ENCODE data around the gene UBE2H.
A peak's percentile ranks its signal among the peaks of the same experiment; 100 is the strongest.

Gene UBE2H

GRCh38 chr7:129801882-129802281 is 150.9 kb downstream of the UBE2H start:
- Histone ChIP-seq H3F3A (ENCODE audit: insufficient read depth, low read length) (no peaks in the 10 kb centered on the region), H3K27me3 (replicated peaks; ENCODE audit: insufficient read depth, low read length) (no peaks in the 10 kb centered on the region), H3K4me2 (ENCODE audit: low read depth, low read length) (no peak overlapping the region), H2AFZ (ENCODE audit: low read length) (no peak overlapping the region), H3K79me2 (ENCODE audit: low read length) (no peaks in the 10 kb centered on the region), H3K4me1 (ENCODE audit: low read length) (no peaks in the 10 kb centered on the region), H3K9me2 (replicated peaks; ENCODE audit: insufficient read depth, low read length) (no peaks in the 10 kb centered on the region), H3K27ac (ENCODE audit: low read length) (no peak overlapping the region), H3K4me3 (ENCODE audit: low read length) (no peak overlapping the region), H3K9me3 (replicated peaks; ENCODE audit: insufficient read depth, low read length) (no peaks in the 10 kb centered on the region), H3K36me3 (replicated peaks; ENCODE audit: insufficient read depth, low read length) (no peaks in the 10 kb centered on the region), H3K9ac (ENCODE audit: low read length) (no peak overlapping the region), H4K20me1 (ENCODE audit: insufficient read depth, low read length) (no peaks in the 10 kb centered on the region)
- peak; percentile 33 for DNase-seq
- TF ChIP-seq EZH2phosphoT487 (IDR thresholded peaks at IDR 0.05; ENCODE audit: low read length) (no peak), CTCF (IDR thresholded peaks at IDR 0.05; ENCODE audit: low read length) (no peak), EZH2 (optimal IDR thresholded peaks at IDR 0.05; ENCODE audit: low read depth, low read length) (no peak)

GRCh38 chr7:129800901-129801300 is 151.9 kb downstream of the UBE2H start:
- Histone ChIP-seq H3K4me1 (ENCODE audit: low read length) (no peaks in the 10 kb centered on the region), H2AFZ (ENCODE audit: low read length) (no peak overlapping the region), H3K4me2 (ENCODE audit: low read depth, low read length) (no peak overlapping the region), H3K9ac (ENCODE audit: low read length) (no peak overlapping the region), H3K9me3 (replicated peaks; ENCODE audit: insufficient read depth, low read length) (no peaks in the 10 kb centered on the region), H4K20me1 (ENCODE audit: insufficient read depth, low read length) (no peaks in the 10 kb centered on the region), H3K9me2 (replicated peaks; ENCODE audit: insufficient read depth, low read length) (no peaks in the 10 kb centered on the region), H3K4me3 (ENCODE audit: low read length) (no peak overlapping the region), H3F3A (ENCODE audit: insufficient read depth, low read length) (no peaks in the 10 kb centered on the region), H3K36me3 (replicated peaks; ENCODE audit: insufficient read depth, low read length) (no peaks in the 10 kb centered on the region), H3K79me2 (ENCODE audit: low read length) (no peaks in the 10 kb centered on the region), H3K27me3 (replicated peaks; ENCODE audit: insufficient read depth, low read length) (no peaks in the 10 kb centered on the region), H3K27ac (ENCODE audit: low read length) (no peak overlapping the region)
- no peak for DNase-seq
- TF ChIP-seq EZH2phosphoT487 (IDR thresholded peaks at IDR 0.05; ENCODE audit: low read length) (no peak), EZH2 (optimal IDR thresholded peaks at IDR 0.05; ENCODE audit: low read depth, low read length) (no peak), CTCF (IDR thresholded peaks at IDR 0.05; ENCODE audit: low read length) (no peak)

DNA sequence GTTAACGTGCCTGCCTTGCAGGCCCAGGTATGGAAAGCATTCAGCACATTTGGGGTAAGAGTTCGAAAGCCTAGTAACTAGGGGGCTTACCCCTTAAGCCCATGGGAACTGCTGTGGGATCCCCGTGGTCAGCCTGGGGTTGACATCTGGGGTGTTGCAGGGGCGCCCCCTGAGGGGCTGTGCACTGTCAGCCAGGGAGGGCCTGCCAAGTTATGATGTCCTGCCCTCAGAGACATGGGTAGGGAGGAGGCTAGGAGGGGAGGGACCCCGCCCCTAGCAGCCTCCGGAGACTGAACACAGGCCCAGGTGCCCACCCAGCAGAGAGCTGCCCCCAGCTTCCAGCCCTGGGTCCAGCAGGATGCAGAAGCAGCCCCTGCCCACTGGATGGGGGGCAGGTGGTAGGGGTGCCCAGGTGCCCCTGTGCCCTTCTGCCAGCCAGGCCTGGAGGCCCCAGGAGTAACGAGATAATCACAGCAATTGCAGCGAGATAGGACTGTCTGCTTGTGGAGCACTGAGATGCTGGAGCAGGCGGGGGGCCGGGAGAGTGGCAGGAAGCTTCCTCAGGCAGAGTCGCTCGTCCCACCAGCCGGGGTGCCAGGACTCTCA is 153.3 kb downstream of the UBE2H start:
- no peak overlapping the region for H3K27ac ChIP-seq (ENCODE audit: low read length)
- no peaks in the 10 kb centered on the region for H3K9me3 ChIP-seq (replicated peaks; ENCODE audit: insufficient read depth, low read length)
- no peaks in the 10 kb centered on the region for H3K4me1 ChIP-seq (ENCODE audit: low read length)
- TF ChIP-seq EZH2phosphoT487 (IDR thresholded peaks at IDR 0.05; ENCODE audit: low read length) = no peak
- TF ChIP-seq CTCF (IDR thresholded peaks at IDR 0.05; ENCODE audit: low read length) = no peak
- no peak for TF ChIP-seq EZH2 (optimal IDR thresholded peaks at IDR 0.05; ENCODE audit: low read depth, low read length)
- no peaks in the 10 kb centered on the region for H3K27me3 ChIP-seq (replicated peaks; ENCODE audit: insufficient read depth, low read length)
- H2AFZ ChIP-seq (ENCODE audit: low read length) = no peak overlapping the region
- no peaks in the 10 kb centered on the region for H4K20me1 ChIP-seq (ENCODE audit: insufficient read depth, low read length)
- H3K4me2 ChIP-seq (ENCODE audit: low read depth, low read length) = no peak overlapping the region
- H3K4me3 ChIP-seq (ENCODE audit: low read length) = no peak overlapping the region
- H3K9me2 ChIP-seq (replicated peaks; ENCODE audit: insufficient read depth, low read length) = no peaks in the 10 kb centered on the region
- H3F3A ChIP-seq (ENCODE audit: insufficient read depth, low read length) = no peaks in the 10 kb centered on the region
- no peaks in the 10 kb centered on the region for H3K79me2 ChIP-seq (ENCODE audit: low read length)
- no peaks in the 10 kb centered on the region for H3K36me3 ChIP-seq (replicated peaks; ENCODE audit: insufficient read depth, low read length)
- no peak for DNase-seq
- H3K9ac ChIP-seq (ENCODE audit: low read length) = no peak overlapping the region

All from MM.1S (cell line).